Stimulated activated CD4-positive, alpha-beta T cell treated with anti-CD3 and anti-CD28 coated beads, Interleukin-15, amount 100 ng/mL, for 48 hours (primary cell): ENCODE data around the gene SLC35F6.
"Not testable (repeated sequence)": the region's sequence is repeated elsewhere in the genome, so short reads cannot be mapped to it uniquely, and the experiment has no call there.

Experiments
- DNase-seq, 2 donors: peaks; one replicate each; pipeline ENCODE4 v3.0.0-alpha.2; 2020; ENCODE audit warnings: low read depth in 2 of 2

Gene SLC35F6

DNA sequence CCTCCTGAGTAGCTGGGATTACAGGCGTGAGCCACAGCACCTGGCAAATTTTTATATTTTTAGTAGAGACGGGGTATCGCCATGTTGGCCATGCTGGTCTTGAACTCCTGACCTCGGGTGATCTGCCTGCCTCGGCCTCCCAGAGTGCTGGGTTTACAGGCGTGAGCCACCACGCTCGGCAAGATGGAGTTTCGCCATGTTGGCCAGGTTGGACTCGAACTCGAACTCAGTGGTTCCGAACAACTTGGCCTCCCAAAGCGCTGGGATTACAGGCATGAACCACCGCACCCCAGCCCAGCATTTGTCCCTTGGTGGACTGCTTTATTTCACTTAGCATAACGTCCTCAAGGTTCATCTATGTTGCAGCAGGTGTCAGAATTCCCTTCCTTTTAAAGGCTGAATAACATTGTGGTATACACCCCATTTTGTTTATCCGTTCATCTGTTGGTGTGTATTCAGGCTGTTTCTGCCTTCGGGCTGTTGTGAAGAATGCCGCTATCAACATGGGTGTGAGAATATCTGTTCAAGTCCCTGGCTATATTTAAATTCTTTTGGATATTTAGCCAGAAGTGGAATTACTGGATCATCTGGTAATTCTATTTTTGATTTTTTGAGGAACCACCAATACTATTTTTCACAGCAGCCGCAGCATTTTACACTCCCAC, 20.6 kb downstream of the SLC35F6 start:
- no peak for DNase-seq

DNA sequence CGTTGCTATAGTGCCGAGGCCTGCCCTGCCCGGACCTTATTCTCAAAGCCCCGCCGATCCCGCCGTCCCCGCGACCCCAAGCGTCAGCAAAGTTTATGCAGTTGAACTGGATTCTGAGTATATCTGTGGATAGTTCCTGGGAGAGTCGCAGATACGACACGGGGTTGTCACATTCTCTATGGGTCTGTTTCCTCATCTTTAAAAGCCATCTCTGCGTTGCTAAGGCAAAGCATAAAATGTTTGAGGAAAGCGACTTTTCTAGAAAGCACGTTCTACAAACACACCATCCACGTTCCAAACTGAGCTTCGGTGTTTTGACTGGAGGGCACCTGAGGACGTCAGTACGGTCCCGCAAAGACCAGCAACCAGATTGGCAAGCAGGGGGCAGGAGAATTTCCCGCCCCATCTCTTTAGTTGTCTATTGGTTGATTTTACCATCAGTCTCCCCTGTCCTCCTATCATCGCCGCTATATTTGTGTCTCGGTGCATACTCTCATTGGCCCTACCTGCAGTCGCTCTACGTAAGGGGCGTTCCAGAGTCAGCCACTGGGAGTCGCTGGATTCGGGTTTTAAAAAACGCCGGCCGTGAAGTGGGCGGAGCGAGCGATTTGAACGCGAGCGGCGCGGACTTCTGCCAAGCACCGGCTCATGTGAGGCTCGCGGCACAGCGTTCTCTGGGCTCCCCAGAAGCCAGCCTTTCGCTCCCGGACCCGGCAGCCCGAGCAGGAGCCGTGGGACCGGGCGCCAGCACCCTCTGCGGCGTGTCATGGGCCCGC, 21.5 kb downstream of the SLC35F6 start, which contains the start of gene CENPA:
Gene CENPA, plus strand, starts transcription at position 626 of the 776 bp plus-strand sequence. Its CDS starts 141 bp downstream, at position 767.
- DNase-seq: peak; percentile 91

DNA sequence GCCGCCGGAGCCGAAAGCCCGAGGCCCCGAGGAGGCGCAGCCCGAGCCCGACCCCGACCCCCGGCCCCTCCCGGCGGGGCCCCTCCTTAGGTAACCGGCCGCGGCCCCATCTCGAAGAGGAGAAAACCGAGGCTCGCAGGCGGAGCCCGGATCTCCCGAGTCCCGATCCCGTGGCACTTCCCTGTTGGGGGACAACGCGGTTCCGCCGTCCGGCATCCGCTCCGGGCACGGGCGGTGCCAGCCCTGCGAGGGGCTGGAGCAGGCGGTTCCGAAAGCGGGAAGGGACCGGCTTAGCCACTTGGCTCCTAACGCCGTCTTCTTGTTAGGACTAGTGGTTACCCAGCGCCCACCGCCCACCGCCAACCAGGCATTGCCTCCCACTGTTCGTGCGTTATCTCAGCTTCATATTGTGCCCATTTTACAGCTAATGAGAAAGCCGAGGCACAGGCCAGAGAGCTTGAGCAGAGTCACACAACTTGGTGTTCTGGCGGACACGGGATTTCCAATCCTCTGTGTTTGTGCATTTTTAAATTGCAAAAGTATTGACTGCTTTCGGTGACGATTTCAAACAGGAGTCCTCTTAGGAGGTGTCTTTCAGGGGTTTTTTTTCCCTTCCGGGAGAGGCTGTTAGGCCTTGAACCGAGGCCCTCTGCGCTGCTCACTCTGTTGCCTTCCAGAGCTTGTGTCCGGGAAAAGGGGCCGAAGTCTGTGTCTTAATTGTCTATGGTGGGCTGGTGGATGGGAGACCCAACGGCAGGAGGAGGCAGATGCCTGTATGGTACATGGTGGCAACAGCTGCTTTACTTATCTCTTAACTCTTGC, 22.3 kb downstream of the SLC35F6 start:
- no peak for DNase-seq

DNA sequence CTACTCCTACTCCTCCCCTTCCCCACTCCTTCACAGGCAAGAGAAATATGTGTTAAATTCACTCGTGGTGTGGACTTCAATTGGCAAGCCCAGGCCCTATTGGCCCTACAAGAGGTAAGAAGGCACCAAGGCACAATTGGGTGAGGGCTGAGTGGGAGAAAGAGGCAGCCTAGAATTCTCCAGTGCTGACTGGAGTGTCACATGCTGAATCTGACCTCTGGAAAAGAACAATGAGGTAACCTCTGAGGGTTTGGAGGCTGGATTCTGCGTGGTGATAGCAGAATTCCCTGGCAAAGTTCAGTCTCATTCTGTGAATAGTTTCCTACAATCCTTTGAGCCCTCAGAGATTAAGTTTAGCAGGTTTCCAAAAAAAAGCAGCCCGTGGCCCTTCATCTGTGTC, 28.6 kb downstream of the SLC35F6 start:
- DNase-seq: no peak

DNA sequence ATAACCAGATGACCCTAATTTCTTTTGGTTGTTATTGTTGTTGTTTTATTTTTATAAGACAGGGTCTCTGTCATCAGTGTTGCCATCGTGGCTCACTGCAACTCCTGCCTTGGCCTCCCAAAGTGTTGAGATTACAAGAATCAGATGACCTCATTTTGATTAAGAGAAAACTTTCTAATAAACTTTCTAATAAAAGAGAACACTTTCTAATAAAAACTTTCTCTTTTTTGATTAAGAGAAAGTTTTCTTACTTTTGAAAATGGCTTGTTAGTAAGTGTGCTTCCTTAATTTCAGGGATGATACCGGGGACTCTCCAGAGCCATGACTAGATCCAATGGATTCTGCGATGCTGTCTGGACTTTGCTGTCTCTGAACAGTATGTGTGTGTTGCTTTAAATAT, 29.4 kb downstream of the SLC35F6 start:
- DNase-seq: no peak

DNA sequence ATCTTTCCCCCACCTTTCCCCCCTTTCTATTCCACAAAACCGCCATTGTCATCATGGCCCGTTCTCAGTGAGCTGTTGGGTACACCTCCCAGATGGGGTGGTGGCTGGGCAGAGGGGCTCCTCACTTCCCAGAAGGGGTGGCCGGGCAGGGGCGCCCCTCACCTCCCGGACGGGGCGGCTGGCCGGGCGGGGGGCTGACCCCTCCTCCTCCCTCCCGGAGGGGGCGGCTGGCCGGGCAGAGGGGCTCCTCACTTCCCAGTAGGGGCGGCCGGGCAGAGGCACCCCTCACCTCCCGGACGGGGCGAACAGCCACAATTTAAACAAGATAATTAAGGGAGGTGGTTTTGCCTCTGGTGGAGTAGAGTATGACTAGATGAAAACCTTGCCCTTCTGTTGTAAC, 31.1 kb downstream of the SLC35F6 start:
- DNase-seq: not testable (repeated sequence)

DNA sequence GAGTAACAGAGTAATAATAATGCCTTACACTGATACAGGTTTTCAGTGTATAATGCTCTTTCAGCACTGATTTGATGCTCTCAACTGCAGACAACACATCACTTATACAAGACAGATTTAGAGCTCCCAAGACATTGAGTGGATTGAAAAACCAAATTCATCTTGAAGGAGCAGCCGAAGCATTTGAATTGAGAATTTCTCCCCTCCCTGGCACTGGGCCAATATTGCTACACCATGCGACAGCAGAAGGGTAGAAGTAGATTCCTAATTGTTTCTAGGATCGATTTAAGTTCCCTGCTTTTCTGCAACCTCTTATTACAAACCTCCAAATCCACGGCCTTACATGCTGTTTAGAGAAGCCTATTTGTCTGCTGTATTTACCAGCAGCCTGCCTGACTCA, 37.2 kb downstream of the SLC35F6 start:
- no peak for DNase-seq

DNA sequence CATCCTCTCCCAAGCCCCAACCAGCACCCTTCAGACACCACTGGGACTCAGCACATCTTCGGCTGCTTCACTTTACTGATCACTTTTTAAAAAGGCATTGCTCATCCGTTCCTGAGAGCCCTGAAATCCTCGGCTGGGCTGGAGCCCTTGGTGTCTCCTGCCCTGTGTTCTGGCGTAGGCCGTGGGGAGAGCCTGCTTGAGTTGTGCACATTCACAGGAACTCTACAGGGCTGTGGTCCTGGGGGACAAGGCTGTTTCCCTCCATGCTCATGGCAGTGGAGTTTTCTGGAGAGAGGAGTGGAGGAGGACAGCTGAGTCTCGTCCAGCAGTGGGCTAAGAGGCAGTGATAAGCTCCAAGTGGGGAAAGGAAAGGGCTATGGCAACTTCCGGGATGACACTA, 37.7 kb downstream of the SLC35F6 start:
- no peak for DNase-seq

DNA sequence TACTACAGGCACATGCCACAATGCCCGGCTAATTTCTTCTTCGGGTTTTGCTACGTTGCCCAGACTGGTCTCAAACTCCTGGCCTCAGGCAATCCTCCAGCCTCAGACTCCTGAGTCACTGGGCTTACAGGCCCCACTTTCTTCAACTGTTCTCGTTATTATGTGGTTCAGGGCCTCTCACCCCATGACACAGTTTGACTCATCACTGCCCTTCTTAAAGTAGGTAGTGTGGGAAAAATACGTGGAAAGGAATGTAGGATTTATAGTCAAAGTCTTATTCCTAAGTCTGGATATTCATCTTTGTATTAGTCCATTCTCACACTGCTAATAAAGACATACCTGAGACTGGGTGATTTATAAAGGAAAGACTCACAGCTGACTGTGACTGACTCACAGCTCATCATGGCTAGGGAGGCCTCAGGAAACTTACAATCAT, 41.2 kb downstream of the SLC35F6 start:
- no peak for DNase-seq

DNA sequence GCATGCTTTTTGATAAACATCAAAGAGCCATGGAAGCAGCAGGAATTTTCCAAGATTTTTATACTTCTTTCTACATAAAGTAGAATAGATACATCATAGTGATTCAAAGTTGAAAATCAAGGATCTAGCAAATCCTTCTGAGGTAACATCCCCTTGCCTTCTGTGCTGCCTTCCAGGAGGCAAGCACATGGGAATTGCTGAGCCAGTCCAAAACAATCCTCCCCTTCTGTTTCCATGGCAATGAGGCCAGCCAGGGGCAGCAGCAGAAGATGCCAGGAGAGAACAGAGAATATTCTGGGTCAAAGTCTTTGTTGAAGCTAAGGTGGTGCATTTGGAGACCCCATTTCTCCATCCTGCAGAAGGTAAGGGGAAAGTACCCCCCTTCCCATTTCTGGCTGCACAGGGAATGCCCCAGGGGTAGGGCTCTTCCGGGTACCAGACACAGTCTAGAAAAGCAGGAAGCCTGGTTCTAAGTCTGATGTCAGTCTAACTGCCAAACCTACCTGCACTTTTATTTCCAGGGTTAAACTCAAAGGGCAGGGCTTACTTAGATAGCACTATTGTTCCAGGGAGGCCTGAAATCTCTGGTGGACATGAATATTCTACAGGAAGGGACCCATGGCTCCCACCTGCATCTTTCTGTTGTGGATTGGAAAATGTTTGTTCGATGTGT, 43.8 kb downstream of the SLC35F6 start:
- DNase-seq: no peak

DNA sequence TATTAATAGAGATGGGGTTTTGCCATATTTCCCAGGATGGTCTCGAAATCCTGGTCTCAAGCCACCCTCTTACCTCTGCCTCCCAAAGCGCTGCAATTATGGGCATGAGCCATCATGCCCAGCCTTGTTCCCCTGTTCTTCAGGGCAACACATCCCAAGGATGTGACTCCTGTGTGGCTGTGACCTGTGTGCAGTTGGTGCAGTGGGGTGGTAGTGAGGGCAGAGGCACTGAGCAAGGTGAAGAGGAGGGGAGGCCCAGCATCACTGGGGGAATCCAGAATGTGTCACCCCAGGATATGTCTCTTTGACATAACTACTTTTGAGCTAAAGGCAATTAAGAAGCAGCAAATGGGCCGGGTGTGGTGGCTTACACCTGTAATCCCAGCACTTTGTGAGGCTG, 45.1 kb downstream of the SLC35F6 start:
- no peak for DNase-seq

DNA sequence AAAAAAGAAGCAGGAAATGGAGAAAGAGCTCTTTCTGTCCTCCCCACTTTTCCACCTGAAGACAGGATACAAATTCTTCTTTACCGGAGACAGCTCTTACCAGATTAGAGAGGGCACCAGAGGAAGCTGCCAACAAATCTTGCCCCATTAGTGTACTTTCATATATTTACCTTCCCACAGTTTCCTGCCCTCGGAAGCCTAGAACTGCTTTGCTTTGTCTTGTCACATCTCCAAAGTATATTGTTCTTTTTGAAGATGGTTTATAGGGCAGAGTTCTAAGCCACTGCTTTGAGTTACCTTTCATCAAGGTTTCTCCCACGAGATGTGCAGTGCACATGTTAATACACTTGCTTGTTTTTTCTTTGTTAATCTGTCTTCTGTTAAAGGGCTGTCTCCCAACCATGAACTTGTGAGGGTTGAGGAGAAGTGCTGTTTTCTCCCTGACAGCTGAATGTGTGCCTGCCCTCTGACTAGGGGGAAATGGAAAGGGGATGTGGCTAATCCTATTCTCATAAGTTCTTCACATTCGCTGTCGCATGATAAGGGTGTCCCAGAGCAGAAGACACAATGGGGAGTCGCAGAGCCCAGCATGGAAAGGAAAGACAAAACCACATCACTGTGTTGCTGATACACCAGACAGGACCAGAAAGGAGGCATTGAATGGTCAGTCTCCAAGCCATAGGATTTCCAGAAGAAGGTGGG, 45.9 kb downstream of the SLC35F6 start:
- no peak for DNase-seq

DNA sequence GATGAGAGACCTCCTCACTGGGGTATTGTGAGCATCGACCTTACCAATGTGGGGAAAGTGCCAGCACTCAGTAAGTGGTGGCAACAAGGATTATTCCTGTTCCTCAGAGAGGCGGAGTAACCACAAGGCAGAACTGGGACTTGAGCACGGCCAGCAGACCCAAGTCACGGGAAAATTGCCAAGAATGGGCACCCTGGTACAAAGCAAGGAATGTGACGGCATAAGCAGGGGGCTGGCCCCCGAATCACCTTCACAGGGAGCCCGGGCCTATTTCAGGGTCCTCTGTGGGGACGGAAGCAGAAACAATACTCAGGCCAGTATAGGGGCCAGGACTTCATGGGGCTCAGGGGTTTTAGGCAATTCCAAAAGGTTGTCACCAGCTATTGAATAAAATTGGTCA, 47.2 kb downstream of the SLC35F6 start:
- DNase-seq: no peak

DNA sequence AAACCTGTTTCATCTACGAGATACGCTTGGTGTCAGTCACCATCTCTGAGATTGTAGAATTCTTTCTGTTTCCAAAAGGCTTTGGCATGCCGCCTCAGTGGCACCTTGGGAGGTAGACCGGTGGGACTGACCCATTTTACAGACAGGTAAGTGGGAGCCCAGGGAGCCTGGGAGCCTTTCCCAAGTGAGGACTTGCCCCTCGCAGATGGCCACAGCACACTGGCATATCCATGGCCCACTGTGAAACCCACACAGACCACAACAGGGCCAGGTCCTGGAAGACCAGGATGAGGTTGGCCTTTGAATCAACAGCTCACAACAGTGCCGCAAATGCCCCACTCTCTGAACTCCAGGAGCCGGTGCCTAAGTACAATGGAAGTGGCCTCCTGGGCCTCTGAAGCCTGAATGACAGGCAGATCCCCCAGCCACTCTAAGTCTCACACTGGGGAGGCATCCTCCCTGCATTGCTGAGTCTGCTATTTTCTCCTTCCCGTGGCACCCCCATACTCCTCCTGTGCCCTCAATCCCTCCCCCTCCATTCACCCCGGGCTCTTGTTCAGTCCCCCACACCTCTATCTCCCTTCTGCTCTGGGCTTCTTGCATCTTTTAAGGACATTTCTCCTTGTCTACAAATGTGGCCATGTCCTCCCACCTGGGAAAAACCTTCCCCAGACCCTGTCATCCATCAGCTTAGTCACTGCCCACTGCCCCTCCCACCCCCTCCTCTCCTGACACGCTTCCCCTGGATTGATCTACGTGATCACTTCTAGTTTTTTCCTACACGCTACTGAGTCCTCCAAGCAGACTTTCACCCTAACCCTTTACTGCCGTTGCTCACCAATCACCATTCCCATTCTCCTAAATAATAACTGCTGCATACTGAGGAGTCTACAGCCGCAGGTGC, 48.0 kb downstream of the SLC35F6 start:
- DNase-seq: no peak

DNA sequence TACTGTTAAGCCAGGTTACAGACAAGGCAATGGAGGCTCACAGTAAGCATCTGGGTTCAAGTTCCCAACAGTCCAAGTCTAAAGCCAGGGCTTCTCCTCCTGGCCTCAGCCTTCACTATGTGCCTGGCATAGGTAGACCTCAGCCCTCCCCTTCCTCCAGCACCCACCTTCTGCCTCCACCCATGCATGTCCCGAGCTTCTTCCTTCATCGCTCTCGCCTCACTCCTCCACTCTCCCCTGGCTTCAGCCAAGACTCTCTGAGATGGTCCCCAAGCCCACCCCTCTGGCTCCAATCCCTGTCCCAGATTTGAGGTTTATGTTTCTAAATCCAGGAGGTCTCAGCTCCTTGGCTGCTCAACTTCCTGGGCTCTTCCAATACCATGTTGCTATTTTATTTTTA, 48.6 kb downstream of the SLC35F6 start:
- no peak for DNase-seq

DNA sequence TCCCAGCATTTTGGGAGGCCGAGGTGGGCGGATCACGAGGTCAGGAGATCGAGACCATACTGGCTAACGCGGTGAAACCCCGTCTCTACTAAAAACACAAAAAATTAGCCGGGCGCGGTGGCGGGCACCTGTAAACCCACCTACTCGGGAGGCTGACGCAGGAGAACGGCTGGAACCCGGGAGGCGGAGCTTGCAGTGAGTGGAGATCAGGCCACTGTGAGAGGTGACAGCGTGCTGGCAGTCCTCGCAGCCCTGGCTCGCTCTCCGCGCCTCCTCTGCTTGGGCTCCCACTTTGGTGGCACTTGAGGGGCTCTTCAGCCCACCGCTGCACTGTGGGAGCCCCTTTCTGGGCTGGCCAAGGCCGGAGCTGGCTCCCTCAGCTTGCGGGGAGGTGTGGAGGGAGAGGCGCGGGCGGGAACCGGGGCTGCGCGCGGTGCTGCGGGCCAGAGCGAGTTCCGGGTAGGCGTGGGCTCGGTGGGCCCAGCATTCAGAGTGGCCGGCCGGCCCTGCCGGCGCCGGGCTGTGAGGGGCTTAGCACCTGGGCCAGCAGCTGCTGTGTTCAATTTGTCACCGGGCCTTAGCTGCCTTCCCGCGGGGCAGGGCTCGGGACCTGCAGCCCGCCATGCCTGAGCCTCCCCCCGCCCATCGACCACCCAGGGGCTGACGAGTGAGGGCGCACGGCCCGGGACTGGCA, 50.1 kb downstream of the SLC35F6 start:
- DNase-seq: not testable (repeated sequence)

DNA sequence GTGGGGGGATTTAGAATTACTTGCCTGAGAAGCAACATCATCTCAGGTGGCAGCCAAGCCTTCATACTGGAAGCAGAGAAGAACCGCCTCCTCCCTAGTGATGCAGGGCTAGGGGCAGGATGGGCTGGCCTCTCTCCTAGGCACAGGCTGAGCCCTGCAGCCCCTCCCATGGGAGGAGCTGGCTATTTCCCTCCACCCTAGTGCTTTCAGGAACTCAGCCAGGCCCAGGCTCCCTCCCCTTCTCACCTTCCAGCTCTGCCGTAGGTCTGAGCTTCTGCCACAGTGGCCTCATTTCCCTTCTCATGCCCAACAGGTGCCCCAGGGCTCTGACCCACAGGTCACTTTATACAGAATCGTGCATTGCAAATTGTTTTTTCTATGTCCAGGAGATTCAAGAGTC, 52.8 kb downstream of the SLC35F6 start:
- no peak for DNase-seq

DNA sequence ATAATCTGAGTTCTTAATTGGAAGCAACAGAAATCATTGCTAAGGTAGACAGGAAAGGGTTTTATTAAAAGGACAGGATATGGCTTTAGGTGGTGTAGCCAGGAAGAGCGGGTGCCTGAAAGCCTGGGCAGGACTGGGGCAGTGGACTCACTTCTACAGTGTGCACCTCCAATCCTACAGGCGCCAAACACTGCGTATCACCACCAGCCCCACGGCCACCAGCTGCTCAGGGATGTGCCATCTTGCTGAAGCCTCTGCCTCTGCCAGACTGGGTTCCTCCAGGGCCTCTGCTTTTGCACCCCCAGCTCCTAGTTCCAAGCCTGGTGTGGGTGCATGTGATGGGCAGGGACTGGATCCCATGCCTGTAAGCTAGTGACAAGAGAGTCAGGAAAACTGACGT, 54.2 kb downstream of the SLC35F6 start:
- DNase-seq: no peak

DNA sequence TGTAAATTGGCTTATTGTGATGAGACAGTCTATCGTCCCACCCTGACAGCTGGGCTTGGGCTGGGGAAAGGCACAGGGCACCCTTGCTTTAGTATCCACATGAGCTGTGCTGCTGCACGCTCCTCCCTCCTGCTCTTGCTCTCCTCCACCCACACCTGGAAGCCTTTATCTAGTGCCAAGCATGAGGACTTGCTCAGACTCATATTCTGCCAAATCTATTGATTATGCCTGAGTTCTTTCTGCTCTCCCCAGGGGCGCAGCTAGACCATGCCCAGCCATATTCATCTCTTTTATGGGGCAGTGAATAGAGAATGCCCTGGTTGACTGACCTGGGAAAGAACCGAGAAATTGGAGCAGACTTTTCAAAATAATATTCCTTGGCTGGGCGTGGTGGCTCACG, 54.9 kb downstream of the SLC35F6 start:
- no peak for DNase-seq

DNA sequence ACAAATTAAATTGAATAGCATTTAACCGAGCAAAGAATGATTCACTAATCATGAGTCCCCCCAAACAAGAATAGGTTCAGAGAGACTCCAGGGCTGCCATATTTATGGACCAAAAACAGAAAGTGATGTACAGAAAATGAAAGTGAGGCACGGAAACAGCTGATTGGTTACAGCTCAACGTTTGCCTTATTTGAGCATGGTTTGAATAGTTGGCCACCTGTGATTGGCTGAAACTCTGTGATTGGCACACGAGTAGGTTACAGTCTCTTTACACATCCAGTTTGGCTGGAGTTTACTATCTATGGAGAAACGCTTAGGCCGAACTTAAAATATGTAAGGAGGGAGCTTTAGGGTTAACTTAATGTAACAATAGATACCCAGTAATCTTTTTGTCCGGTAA, 56.8 kb downstream of the SLC35F6 start:
- no peak for DNase-seq
